GM06990 (cell line): Measurements from ENCODE around the gene CNN2.

Experiments used
- DNase-seq: peaks from one replicate; pipeline ENCODE4 v3.0.0-alpha.2; 2011; ENCODE audit not compliant: insufficient read length; ENCODE audit errors: extremely low read depth
- H3K27me3 ChIP-seq: replicated peaks from 2 replicates; pipeline ENCODE4 v1.6.0; 2011; ENCODE audit warnings: low read length; ENCODE audit not compliant: control insufficient read depth, insufficient read depth
- H3K36me3 ChIP-seq: 2 replicates; pipeline ENCODE4 v1.5.1; 2011; ENCODE audit warnings: low read length; ENCODE audit not compliant: control insufficient read depth, insufficient read depth
- H3K4me3 ChIP-seq: replicated peaks from 2 replicates; pipeline ENCODE4 v1.5.1; 2011; ENCODE audit warnings: low read depth, mild to moderate bottlenecking, control low read depth, low read length
- TF ChIP-seq, protein P1 (sequence below): IDR thresholded peaks from 2 replicates; pipeline ENCODE4 v1.5.1; 2011; ENCODE audit warnings: low read length, control low read depth, mild to moderate bottlenecking, inconsistent platforms; ENCODE audit not compliant: insufficient read depth, poor library complexity, severe bottlenecking

The CNN2 gene

DNA sequence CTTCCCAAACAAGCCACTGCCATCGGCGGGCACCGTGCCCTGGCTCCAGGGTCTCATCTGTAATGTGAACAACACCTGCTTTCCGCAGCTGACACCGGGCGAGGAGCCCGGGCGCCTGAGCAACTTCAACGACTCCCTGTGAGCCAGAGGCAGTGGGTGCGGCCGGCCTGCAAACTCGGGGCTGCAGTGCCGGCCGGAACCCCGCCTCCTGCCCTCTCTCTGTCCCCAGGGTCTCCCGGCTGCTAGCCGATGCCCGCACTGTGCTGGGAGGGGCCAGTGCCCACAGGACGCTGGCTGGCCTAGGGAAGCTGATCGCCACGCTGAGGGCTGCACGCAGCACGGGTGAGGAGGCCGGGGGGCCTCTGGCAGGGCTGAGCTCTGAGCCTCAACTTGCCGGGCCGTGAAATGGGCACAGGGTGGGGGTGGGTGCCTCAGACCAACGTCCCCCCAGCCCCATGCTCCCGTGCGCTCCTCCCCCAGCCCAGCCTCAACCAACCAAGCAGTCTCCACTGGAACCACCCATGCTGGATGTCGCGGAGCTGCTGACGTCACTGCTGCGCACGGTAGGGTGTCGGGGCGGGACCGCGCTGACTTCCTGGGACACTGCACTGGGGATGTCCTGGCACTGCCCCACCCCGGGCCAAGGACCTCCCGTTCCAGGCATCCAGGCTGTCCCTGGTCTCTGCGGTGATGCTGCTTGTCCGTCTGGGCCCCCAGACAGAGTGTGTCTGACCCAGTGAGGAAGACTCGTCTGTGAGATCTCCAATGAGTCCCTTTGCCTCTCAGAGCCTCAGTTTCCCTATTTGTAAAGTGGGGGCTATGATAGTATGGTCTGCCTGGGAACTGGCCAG lies 15.7 kb downstream of the CNN2 start:
- no peak for DNase-seq
- TF ChIP-seq, protein P1, sequence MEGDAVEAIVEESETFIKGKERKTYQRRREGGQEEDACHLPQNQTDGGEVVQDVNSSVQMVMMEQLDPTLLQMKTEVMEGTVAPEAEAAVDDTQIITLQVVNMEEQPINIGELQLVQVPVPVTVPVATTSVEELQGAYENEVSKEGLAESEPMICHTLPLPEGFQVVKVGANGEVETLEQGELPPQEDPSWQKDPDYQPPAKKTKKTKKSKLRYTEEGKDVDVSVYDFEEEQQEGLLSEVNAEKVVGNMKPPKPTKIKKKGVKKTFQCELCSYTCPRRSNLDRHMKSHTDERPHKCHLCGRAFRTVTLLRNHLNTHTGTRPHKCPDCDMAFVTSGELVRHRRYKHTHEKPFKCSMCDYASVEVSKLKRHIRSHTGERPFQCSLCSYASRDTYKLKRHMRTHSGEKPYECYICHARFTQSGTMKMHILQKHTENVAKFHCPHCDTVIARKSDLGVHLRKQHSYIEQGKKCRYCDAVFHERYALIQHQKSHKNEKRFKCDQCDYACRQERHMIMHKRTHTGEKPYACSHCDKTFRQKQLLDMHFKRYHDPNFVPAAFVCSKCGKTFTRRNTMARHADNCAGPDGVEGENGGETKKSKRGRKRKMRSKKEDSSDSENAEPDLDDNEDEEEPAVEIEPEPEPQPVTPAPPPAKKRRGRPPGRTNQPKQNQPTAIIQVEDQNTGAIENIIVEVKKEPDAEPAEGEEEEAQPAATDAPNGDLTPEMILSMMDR = no peak
- Histone ChIP-seq H3K36me3 (peaks cover 14% of the 10 kb centered on the region), H3K27me3 (no peaks in the 10 kb centered on the region), H3K4me3 (no peak overlapping the region)

DNA sequence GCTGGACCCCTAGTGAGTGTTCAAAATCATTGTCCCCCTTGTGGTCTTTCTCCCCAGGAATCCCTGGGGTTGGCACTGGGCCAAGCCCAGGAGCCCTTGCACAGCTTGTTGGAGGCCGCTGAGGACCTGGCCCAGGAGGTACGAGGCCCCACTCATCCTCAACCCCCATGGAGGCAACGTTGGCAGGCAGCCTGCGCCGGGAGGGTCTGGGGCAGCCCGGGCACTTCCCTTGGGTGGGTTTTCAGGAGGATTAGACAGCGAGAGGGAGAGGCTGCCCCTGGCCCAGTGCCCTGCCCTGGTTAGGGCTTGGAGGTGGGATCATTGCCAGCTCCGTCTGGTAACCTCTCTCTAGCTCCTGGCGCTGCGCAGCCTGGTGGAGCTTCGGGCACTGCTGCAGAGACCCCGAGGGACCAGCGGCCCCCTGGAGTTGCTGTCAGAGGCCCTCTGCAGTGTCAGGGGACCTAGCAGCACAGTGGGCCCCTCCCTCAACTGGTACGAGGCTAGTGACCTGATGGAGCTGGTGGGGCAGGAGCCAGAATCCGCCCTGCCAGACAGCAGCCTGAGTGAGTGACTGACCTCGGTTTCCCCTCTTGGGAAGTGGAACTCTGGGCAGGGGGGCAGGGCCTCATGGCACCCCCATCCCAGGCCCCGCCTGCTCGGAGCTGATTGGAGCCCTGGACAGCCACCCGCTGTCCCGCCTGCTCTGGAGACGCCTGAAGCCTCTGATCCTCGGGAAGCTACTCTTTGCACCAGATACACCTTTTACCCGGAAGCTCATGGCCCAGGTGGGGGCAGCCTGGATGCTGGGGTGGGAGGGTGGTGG lies 16.5 kb downstream of the CNN2 start:
- peaks cover 14% of the 10 kb centered on the region for H3K36me3 ChIP-seq
- no peak overlapping the region for H3K4me3 ChIP-seq
- H3K27me3 ChIP-seq = no peaks in the 10 kb centered on the region
- TF ChIP-seq, protein P1 = no peak
- no peak for DNase-seq

DNA sequence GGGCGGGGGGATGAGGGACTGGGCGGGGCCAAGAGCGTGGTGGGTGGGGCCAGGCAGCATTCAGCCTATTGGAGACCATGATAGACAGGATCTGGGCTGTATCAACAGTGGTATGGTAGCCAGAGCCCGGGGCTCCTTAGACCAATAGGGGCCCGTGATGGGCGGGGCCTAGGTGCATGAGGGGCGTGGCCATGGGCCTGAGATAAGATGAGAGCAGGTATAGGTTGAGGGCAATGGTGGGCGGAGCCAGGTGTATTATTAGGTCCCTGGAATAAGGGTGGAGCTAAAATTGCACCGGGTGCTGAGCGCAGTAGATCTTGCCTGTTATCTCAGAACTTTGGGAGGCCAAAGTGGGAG lies 18.8 kb downstream of the CNN2 start:
- Histone ChIP-seq H3K36me3 (peaks cover 14% of the 10 kb centered on the region), H3K4me3 (no peak overlapping the region), H3K27me3 (no peaks in the 10 kb centered on the region)
- peak; percentile 87 for DNase-seq
- TF ChIP-seq, protein P1 = no peak

DNA sequence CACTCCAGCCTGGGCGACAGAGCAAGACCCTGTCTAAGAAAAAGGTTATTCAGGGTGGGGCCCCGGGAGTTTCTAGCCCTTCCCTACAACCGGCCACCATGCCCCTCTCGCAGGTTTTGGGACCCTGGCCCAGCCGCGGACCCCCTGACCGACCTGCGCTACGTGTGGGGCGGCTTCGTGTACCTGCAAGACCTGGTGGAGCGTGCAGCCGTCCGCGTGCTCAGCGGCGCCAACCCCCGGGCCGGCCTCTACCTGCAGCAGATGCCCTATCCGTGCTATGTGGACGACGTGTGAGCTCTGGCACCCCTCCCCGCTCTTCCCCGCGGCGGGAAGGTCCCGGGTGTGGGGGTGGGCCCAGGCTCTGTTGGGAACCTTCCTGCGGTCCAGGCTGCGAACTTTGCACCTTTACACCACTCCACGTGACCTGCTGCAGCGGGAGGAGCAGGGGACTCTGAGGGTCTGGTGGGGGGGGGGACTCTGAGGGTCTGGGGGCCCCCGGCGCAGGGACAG lies 19.8 kb downstream of the CNN2 start:
- Histone ChIP-seq H3K4me3 (no peak overlapping the region), H3K27me3 (no peaks in the 10 kb centered on the region), H3K36me3 (peaks cover 17% of the 10 kb centered on the region)
- TF ChIP-seq, protein P1 = no peak
- DNase-seq = no peak

DNA sequence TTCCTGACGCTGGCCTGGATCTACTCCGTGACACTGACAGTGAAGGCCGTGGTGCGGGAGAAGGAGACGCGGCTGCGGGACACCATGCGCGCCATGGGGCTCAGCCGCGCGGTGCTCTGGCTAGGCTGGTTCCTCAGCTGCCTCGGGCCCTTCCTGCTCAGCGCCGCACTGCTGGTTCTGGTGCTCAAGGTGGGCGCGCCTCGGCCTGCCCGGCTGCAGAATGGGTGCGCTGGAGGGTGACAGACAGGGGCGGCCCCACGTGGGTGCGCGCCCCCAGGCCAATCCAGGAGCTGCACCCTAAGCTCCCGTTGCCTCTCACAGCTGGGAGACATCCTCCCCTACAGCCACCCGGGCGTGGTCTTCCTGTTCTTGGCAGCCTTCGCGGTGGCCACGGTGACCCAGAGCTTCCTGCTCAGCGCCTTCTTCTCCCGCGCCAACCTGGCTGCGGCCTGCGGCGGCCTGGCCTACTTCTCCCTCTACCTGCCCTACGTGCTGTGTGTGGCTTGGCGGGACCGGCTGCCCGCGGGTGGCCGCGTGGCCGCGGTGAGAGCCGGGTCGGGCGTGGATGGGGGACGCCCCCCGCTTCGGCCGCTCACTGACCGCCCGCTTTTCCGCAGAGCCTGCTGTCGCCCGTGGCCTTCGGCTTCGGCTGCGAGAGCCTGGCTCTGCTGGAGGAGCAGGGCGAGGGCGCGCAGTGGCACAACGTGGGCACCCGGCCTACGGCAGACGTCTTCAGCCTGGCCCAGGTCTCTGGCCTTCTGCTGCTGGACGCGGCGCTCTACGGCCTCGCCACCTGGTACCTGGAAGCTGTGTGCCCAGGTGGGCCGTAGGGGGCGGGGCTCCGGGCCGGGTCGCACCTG lies 20.7 kb downstream of the CNN2 start:
- TF ChIP-seq, protein P1 = no peak
- Histone ChIP-seq H3K36me3 (peaks cover 18% of the 10 kb centered on the region), H3K4me3 (no peak overlapping the region), H3K27me3 (no peaks in the 10 kb centered on the region)
- DNase-seq = peak; percentile 72
